ENCODE results near the gene PPRC1.

DNA sequence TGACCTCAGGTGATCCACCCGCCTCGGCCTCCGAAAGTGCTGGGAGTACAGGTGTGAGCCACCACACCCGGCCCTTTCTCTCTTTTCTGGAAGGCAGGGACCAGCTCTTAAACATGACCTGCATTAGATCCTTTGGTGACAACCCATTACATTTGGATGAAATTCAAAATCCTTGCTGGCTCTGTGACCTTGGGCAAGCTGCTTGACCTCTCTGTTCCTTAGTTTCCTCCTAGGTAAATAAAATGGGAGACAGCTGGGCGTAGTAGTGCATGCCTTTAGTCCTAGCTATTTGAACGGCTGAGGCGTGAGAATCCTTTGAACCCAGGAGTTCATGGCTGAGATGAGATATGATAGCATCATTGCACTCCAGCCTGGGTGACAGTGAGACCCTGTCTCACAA is 36.4 kb upstream of the PPRC1 start:
- TF ChIP-seq EZH2phosphoT487 (IDR thresholded peaks at IDR 0.05; ENCODE audit: insufficient read depth, low read depth) (no peak), EZH2 (IDR thresholded peaks at IDR 0.05; ENCODE audit: insufficient read depth, poor library complexity, severe bottlenecking) (no peak)

All from GM23248 (cell line).